Stomach smooth muscle (tissue), 2 donors: Measurements from ENCODE around the gene BUD23.
"Not testable (repeated sequence)": the region's sequence is repeated elsewhere in the genome, so short reads cannot be mapped to it uniquely, and the experiment has no call there.

Source experiments
- H3K27ac ChIP-seq: one replicate; pipeline ENCODE4 v1.7.0; 2013; ENCODE audit warnings: mild to moderate bottlenecking, low read length, inconsistent platforms
- H3K27me3 ChIP-seq, 2 donors: one replicate each; pipeline ENCODE4 v1.7.0; 2013; ENCODE audit warnings: low read length in 2 of 2; ENCODE audit not compliant: insufficient read depth in 2 of 2, control insufficient read depth in 1 of 2
- H3K36me3 ChIP-seq, 2 donors: one replicate each; pipeline ENCODE4 v1.7.0; 2013; ENCODE audit warnings: low read length in 2 of 2; ENCODE audit not compliant: control insufficient read depth in 2 of 2, insufficient read depth in 2 of 2
- H3K4me1 ChIP-seq: one replicate; pipeline ENCODE4 v1.7.0; 2013; ENCODE audit warnings: low read length; ENCODE audit not compliant: control insufficient read depth, insufficient read depth
- H3K4me3 ChIP-seq, 2 donors: one replicate each; pipeline ENCODE4 v1.7.0; 2013; ENCODE audit warnings: low read length in 2 of 2
- H3K9ac ChIP-seq, 2 donors: one replicate each; pipeline ENCODE4 v1.7.0; 2013; ENCODE audit warnings: low read length in 2 of 2, mild to moderate bottlenecking in 1 of 2
- H3K9me3 ChIP-seq, 2 donors: one replicate each; pipeline ENCODE4 v1.7.0; 2013; ENCODE audit warnings: low read length in 2 of 2; ENCODE audit not compliant: control insufficient read depth in 2 of 2
- donor health status: healthy.
- donor health status: Pancreatic carcinoma.

The BUD23 gene

GRCh38 chr7:73648593-73649332 is 34.6 kb upstream of the BUD23 start:
- Histone ChIP-seq H3K4me1 (peaks cover 8% of the 10 kb centered on the region), H3K9me3 (no peaks in the 10 kb centered on the region), H3K36me3 (no peaks in the 10 kb centered on the region), H3K4me3 (no peak overlapping the region), H3K27ac (no peak overlapping the region), H3K27me3 (peaks cover 29 to 30% of the 10 kb centered on the region in 2 donors), H3K9ac (no peak overlapping the region)

DNA sequence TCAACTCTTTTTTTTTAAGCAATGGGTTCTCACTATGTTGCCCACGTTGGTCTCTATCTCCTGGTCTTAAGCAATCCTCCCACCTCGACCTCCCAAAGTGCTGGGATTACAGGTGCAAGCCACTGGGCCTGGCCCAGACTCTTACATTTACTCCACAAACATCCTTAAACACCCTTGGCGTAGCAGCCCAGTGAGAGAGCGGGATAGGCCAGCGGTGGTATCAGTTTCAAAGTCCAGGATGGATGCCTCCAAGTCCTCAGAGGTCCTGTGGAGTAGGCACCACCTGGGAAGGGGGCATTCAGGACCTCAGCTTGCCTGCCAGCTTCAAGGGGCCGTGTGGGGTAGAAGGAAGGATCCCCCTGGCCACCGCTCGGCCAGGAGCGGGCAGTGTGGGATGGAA is 33.8 kb upstream of the BUD23 start:
- Histone ChIP-seq H3K9ac (no peak overlapping the region), H3K27ac (no peak overlapping the region), H3K36me3 (no peaks in the 10 kb centered on the region), H3K27me3 (peaks cover 28 to 29% of the 10 kb centered on the region in 2 donors), H3K4me3 (no peak overlapping the region), H3K9me3 (no peaks in the 10 kb centered on the region), H3K4me1 (peaks cover 8% of the 10 kb centered on the region)

- H3K4me3 ChIP-seq, result no peak overlapping the region
- H3K36me3 ChIP-seq, result no peaks in the 10 kb centered on the region
- no peak overlapping the region for H3K27ac ChIP-seq
- H3K4me1 ChIP-seq, result peaks cover 8% of the 10 kb centered on the region
- peaks cover 24 to 29% of the 10 kb centered on the region in 2 donors for H3K27me3 ChIP-seq
- no peaks in the 10 kb centered on the region for H3K9me3 ChIP-seq
- no peak overlapping the region for H3K9ac ChIP-seq
Observed at GRCh38 chr7:73650524-73650923, 32.9 kb upstream of the BUD23 start.

DNA sequence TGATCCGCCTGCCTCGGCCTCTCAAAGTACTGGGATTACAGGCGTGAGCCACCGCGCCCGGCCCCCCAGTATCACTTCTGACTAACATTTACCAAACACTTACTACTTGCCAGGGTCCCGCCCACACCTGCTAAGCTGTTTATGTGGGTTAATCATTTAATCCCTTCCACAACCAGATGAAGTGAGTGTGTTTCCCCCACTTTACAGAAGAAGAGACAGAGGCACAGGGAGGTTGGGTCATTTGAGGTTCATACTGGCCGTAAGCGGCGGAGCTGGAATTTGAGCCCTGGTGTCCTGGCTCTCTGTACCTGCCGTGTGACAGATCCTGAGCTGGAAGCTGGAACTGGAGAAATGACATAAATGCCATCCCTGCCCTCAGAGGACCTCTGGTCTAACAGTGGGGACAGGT is 30.9 kb upstream of the BUD23 start:
- peaks cover 6% of the 10 kb centered on the region for H3K4me1 ChIP-seq
- H3K9me3 ChIP-seq, result no peaks in the 10 kb centered on the region
- no peak overlapping the region for H3K27ac ChIP-seq
- no peak overlapping the region for H3K4me3 ChIP-seq
- peaks cover 8 to 19% of the 10 kb centered on the region in 2 donors for H3K27me3 ChIP-seq
- H3K36me3 ChIP-seq, result no peaks in the 10 kb centered on the region
- no peak overlapping the region for H3K9ac ChIP-seq

DNA sequence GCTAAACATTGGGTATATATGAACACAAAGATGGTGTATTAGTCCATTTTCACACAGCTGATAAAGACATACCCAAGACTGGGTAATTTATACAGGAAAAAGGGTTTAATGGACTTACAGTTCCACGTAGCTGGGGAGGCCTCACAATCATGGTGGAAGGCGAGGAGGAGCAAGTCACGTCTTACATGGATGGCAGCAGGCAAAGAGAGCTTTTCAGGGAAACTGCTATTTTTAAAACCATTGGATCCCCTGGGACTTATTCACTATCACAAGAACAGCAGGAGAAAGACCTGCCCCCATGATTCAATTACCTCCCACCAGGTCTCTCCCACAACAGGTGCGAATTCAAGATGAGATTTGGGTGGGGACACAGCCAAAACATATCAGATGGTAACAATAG is 28.1 kb upstream of the BUD23 start:
- H3K27me3 ChIP-seq, H3K4me3 ChIP-seq, H3K9me3 ChIP-seq, H3K36me3 ChIP-seq, H3K4me1 ChIP-seq, H3K27ac ChIP-seq, H3K9ac ChIP-seq: not testable (repeated sequence)

- no peak overlapping the region for H3K27ac ChIP-seq
- no peak overlapping the region for H3K4me3 ChIP-seq
- peaks cover 0 to 2% of the 10 kb centered on the region in 2 donors for H3K27me3 ChIP-seq
- no peaks in the 10 kb centered on the region for H3K4me1 ChIP-seq
- H3K36me3 ChIP-seq, result no peaks in the 10 kb centered on the region
- H3K9me3 ChIP-seq, result no peaks in the 10 kb centered on the region
- H3K9ac ChIP-seq, result no peak overlapping the region
Observed at GRCh38 chr7:73659983-73660382, 23.4 kb upstream of the BUD23 start.

DNA sequence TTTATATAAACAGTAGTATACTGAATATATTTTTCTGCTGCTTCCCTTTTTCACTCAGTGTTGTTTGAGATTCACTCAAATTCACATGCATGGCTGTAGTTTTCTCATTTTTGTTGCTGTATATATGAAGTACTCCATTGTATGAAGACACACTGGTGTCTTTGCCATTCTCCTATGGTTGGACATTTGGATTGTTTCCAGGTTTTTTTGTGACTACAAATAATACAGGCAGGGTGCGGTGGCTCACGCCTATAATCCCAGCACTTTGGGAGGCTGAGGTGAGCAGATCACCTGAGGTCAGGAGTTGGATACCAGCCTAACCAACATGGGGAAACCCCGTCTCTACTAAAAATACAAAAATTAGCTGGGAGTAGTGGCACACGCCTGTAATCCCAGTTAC is 22.8 kb upstream of the BUD23 start:
- H3K27me3 ChIP-seq, H3K36me3 ChIP-seq, H3K4me1 ChIP-seq, H3K27ac ChIP-seq, H3K9me3 ChIP-seq, H3K9ac ChIP-seq, H3K4me3 ChIP-seq: not testable (repeated sequence)

GRCh38 chr7:73663033-73663432 is 20.4 kb upstream of the BUD23 start:
- H3K27ac ChIP-seq, result no peak overlapping the region
- no peaks in the 10 kb centered on the region for H3K4me1 ChIP-seq
- no peaks in the 10 kb centered on the region for H3K36me3 ChIP-seq
- no peak overlapping the region for H3K9ac ChIP-seq
- H3K27me3 ChIP-seq, result peaks cover 4 to 7% of the 10 kb centered on the region in 2 donors
- H3K9me3 ChIP-seq, result no peaks in the 10 kb centered on the region
- no peak overlapping the region for H3K4me3 ChIP-seq

GRCh38 chr7:73667344-73668102 is 15.9 kb upstream of the BUD23 start, which contains the start of gene VPS37D:
VPS37D (plus strand) TSS chr7:73667831; CDS start chr7:73667959, 128 bp downstream.
- Histone ChIP-seq H3K9me3 (no peaks in the 10 kb centered on the region), H3K27me3 (peaks cover 4 to 5% of the 10 kb centered on the region in 2 donors), H3K36me3 (no peaks in the 10 kb centered on the region), H3K27ac (no peak within 1 kb of the TSS), H3K9ac (peak within 1 kb of the TSS; percentile 51 to 58), H3K4me1 (peaks cover 11% of the 10 kb centered on the region), H3K4me3 (peak within 1 kb of the TSS; percentile 57 to 74)

- Histone ChIP-seq H3K27ac (no peak overlapping the region), H3K4me3 (peak overlapping the region; percentile 57 to 74), H3K36me3 (no peaks in the 10 kb centered on the region), H3K27me3 (peaks cover 4 to 5% of the 10 kb centered on the region in 2 donors), H3K9ac (peak overlapping the region; percentile 51 to 58), H3K9me3 (no peaks in the 10 kb centered on the region), H3K4me1 (peaks cover 11% of the 10 kb centered on the region)
Observed at GRCh38 chr7:73668103-73668885, 15.1 kb upstream of the BUD23 start.
